ENCODE results near the gene PRSS53. TPM values are rescaled to one million over a fixed set of nuclear protein-coding genes. Genes with fewer than 3 reads are reported as not detected.

PRSS53 gene
- total RNA-seq, 1 donor from 2014 or later, result 20.4 TPM

GRCh38 chr16:31111881-31112466 is 23.2 kb upstream of the PRSS53 start:
- H3K4me1 Mint-ChIP-seq (ENCODE audit: low read depth, unreplicated experiment), result peaks cover 11% of the 10 kb centered on the region
- no peak for TF ChIP-seq CTCF (IDR thresholded peaks at IDR 0.05; ENCODE audit: partially characterized antibody, unreplicated experiment)
- H3K9me3 Mint-ChIP-seq (ENCODE audit: unreplicated experiment), result peaks cover 13% of the 10 kb centered on the region
- peaks cover 8% of the 10 kb centered on the region for H3K27me3 Mint-ChIP-seq (ENCODE audit: unreplicated experiment)
- no peaks in the 10 kb centered on the region for H3K36me3 Mint-ChIP-seq (ENCODE audit: unreplicated experiment)
- DNase-seq, result no peak
- H3K4me3 Mint-ChIP-seq (ENCODE audit: unreplicated experiment), result no peak overlapping the region
- H3K27ac Mint-ChIP-seq (ENCODE audit: unreplicated experiment), result no peak overlapping the region

DNA sequence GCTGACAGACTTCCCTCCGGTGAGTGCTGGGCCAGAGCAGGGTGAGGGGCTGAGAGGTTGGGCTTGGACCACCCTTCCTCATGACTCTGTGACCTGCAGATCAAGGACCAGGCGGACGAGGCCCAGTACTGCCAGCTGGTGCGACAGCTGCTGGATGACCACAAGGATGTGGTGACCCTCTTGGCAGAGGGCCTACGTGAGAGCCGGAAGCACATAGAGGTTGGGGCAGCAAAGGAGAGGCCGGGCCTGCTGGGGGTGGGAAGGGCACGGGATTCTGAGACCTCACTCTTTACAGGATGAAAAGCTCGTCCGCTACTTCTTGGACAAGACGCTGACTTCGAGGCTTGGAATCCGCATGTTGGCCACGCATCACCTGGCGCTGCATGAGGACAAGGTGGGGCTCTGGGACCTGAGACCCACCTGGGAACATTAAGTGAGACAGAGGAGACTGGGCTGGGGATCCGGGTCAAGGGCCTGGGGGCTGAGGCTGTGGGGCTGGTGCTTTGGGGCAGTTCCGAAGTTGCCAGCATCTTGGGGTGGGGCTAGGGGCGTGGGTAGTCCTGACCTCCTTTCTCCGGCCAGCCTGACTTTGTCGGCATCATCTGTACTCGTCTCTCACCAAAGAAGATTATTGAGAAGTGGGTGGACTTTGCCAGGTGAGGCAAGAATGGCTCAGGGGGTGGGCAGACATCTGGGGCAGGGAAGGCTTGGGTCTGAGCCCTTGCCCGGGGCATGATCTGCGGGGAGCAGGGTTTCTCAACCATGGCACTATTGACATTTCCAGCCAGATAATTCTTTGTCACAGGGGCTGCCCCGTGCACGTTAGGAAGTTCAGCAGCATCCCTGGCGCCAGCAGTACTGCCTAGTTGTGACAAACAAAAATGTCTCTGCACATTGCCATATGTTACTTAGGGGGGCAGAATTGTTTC is 21.6 kb upstream of the PRSS53 start:
- Mint-ChIP-seq H3K4me3 (ENCODE audit: unreplicated experiment) (peak overlapping the region; percentile 83), H3K27me3 (ENCODE audit: unreplicated experiment) (peaks cover 8% of the 10 kb centered on the region), H3K27ac (ENCODE audit: unreplicated experiment) (peak overlapping the region; percentile 17), H3K4me1 (ENCODE audit: low read depth, unreplicated experiment) (peaks cover 11% of the 10 kb centered on the region), H3K36me3 (ENCODE audit: unreplicated experiment) (no peaks in the 10 kb centered on the region), H3K9me3 (ENCODE audit: unreplicated experiment) (peaks cover 13% of the 10 kb centered on the region)
- TF ChIP-seq CTCF (IDR thresholded peaks at IDR 0.05; ENCODE audit: partially characterized antibody, unreplicated experiment), result no peak
- DNase-seq, result no peak

GRCh38 chr16:31109622-31110021 is 20.9 kb upstream of the PRSS53 start:
- H3K36me3 Mint-ChIP-seq (ENCODE audit: unreplicated experiment), result no peaks in the 10 kb centered on the region
- H3K9me3 Mint-ChIP-seq (ENCODE audit: unreplicated experiment), result peaks cover 13% of the 10 kb centered on the region
- peaks cover 8% of the 10 kb centered on the region for H3K27me3 Mint-ChIP-seq (ENCODE audit: unreplicated experiment)
- H3K27ac Mint-ChIP-seq (ENCODE audit: unreplicated experiment), result peak overlapping the region; percentile 59
- TF ChIP-seq CTCF (IDR thresholded peaks at IDR 0.05; ENCODE audit: partially characterized antibody, unreplicated experiment), result no peak
- H3K4me3 Mint-ChIP-seq (ENCODE audit: unreplicated experiment), result peak overlapping the region; percentile 83
- no peak for DNase-seq
- peaks cover 11% of the 10 kb centered on the region for H3K4me1 Mint-ChIP-seq (ENCODE audit: low read depth, unreplicated experiment)

DNA sequence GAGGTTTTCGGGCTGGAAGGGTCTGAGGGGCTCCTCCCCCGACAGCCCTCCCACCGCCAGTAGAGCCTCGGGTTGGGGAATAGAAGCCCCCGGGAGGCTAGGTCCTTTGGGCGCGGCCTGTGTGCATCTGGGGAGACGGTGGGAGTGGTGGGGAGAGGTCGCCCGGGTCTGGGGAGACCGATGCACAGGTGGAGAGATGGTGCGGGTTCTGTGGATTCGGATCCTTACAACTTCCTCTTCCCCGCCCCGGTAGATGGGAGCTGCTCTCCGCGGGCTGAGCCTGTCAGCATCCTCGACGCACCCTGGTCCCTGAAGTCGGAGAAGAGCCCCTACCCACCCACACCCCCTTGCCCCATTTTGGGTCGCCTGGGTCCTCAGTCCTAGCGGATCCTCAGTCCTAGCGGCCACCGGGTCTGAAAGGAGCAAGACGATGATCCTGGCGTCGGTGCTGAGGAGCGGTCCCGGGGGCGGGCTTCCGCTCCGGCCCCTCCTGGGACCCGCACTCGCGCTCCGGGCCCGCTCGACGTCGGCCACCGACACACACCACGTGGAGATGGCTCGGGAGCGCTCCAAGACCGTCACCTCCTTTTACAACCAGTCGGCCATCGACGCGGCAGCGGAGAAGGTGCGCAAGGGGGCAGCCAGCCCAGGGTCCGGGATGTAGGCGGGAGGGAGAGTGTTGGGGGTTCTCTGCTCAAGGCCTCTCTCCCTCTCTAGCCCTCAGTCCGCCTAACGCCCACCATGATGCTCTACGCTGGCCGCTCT is 20.2 kb upstream of the PRSS53 start:
- no peak for TF ChIP-seq CTCF (IDR thresholded peaks at IDR 0.05; ENCODE audit: partially characterized antibody, unreplicated experiment)
- peaks cover 11% of the 10 kb centered on the region for H3K4me1 Mint-ChIP-seq (ENCODE audit: low read depth, unreplicated experiment)
- no peak for DNase-seq
- peak overlapping the region; percentile 59 for H3K27ac Mint-ChIP-seq (ENCODE audit: unreplicated experiment)
- peak overlapping the region; percentile 83 for H3K4me3 Mint-ChIP-seq (ENCODE audit: unreplicated experiment)
- H3K9me3 Mint-ChIP-seq (ENCODE audit: unreplicated experiment), result peaks cover 13% of the 10 kb centered on the region
- peaks cover 8% of the 10 kb centered on the region for H3K27me3 Mint-ChIP-seq (ENCODE audit: unreplicated experiment)
- H3K36me3 Mint-ChIP-seq (ENCODE audit: unreplicated experiment), result no peaks in the 10 kb centered on the region

Data from glutamatergic neuron (in vitro differentiated cells).